ENCODE measurements around the gene FLNA. TPM values are rescaled to one million over a fixed set of nuclear protein-coding genes. Genes with fewer than 3 reads are reported as not detected.

Gene FLNA
- total RNA-seq, 1 experiment from 2014 or later, result 1,841 TPM

GRCh38 chrX:154334496-154334895 lies 39.9 kb downstream of the FLNA start:
- H3K9me2 ChIP-seq (ENCODE audit: insufficient read depth), result no peaks in the 10 kb centered on the region

DNA sequence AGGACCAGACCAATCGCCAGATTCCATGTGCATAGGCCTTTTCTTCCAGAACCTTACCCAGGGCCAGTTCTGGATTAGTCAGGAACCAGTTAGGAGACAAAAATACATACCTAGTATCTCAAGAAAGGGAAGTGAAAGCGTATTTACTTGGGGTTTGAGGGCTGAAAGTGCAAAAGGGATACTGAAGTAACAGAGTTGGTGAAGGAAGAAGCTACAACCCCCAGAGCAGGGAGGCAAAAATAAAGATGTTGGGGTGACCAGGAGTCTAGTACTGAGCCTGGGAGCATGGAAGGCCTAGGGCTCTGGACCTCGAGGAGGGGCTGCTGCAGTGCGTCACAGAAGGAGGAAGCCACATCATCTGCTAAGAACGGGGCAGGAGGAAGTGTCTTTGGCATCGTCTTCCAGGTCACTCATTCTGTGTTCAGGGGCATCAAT lies 40.6 kb downstream of the FLNA start:
- TF ChIP-seq EZH2 (IDR thresholded peaks at IDR 0.05; ENCODE audit: low read depth), result no peak
- TF ChIP-seq, protein P1, sequence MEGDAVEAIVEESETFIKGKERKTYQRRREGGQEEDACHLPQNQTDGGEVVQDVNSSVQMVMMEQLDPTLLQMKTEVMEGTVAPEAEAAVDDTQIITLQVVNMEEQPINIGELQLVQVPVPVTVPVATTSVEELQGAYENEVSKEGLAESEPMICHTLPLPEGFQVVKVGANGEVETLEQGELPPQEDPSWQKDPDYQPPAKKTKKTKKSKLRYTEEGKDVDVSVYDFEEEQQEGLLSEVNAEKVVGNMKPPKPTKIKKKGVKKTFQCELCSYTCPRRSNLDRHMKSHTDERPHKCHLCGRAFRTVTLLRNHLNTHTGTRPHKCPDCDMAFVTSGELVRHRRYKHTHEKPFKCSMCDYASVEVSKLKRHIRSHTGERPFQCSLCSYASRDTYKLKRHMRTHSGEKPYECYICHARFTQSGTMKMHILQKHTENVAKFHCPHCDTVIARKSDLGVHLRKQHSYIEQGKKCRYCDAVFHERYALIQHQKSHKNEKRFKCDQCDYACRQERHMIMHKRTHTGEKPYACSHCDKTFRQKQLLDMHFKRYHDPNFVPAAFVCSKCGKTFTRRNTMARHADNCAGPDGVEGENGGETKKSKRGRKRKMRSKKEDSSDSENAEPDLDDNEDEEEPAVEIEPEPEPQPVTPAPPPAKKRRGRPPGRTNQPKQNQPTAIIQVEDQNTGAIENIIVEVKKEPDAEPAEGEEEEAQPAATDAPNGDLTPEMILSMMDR (conservative IDR thresholded peaks at IDR 0.05), result no peak
- H3K36me3 ChIP-seq (ENCODE audit: low read depth), result no peaks in the 10 kb centered on the region
- no peak overlapping the region for H2AFZ ChIP-seq
- no peaks in the 10 kb centered on the region for H3K79me2 ChIP-seq (ENCODE audit: low read depth)
- no TSS peak for BruUV-seq (replicated peaks)
- no peak overlapping the region for H3K4me3 ChIP-seq
- intact Hi-C loops (cut with micrococcal nuclease; ENCODE audit: unreplicated experiment), result no loop called here
- H3K4me1 ChIP-seq (replicated peaks; ENCODE audit: insufficient read depth), result no peaks in the 10 kb centered on the region
- no peak overlapping the region for H3K27ac ChIP-seq
- no peak overlapping the region for H3K4me2 ChIP-seq
- ChIA-PET POLR2A (ENCODE audit: unreplicated experiment) (no interaction called here), CTCF (no interaction called here)
- DNase-seq, result no peak
- H3K9me3 ChIP-seq (ENCODE audit: insufficient read depth, low read depth), result no peaks in the 10 kb centered on the region
- H4K20me1 ChIP-seq (ENCODE audit: insufficient read depth), result no peaks in the 10 kb centered on the region
- H3F3A ChIP-seq (ENCODE audit: insufficient read depth, low read depth), result no peaks in the 10 kb centered on the region
- no peaks in the 10 kb centered on the region for H3K27me3 ChIP-seq (ENCODE audit: insufficient read depth, low read depth)
- no peaks in the 10 kb centered on the region for H3K9me2 ChIP-seq (ENCODE audit: insufficient read depth)

More at GRCh38 chrX:154334496-154334895, 39.9 kb downstream of the FLNA start:
- TF ChIP-seq, protein P1 (conservative IDR thresholded peaks at IDR 0.05), result no peak
- no peak for TF ChIP-seq EZH2 (IDR thresholded peaks at IDR 0.05; ENCODE audit: low read depth)
- Histone ChIP-seq H3F3A (ENCODE audit: insufficient read depth, low read depth) (no peaks in the 10 kb centered on the region), H3K79me2 (ENCODE audit: low read depth) (no peaks in the 10 kb centered on the region), H3K27ac (no peak overlapping the region), H3K27me3 (ENCODE audit: insufficient read depth, low read depth) (no peaks in the 10 kb centered on the region), H2AFZ (no peak overlapping the region), H3K36me3 (ENCODE audit: low read depth) (no peaks in the 10 kb centered on the region), H4K20me1 (ENCODE audit: insufficient read depth) (no peaks in the 10 kb centered on the region), H3K9me3 (ENCODE audit: insufficient read depth, low read depth) (no peaks in the 10 kb centered on the region), H3K4me1 (replicated peaks; ENCODE audit: insufficient read depth) (no peaks in the 10 kb centered on the region), H3K4me3 (no peak overlapping the region), H3K4me2 (no peak overlapping the region)
- BruUV-seq (replicated peaks), result no TSS peak
- CTCF ChIA-PET, result no interaction called here
- no peak for DNase-seq
- POLR2A ChIA-PET (ENCODE audit: unreplicated experiment), result no interaction called here
- intact Hi-C loops (cut with micrococcal nuclease; ENCODE audit: unreplicated experiment), result no loop called here

GRCh38 chrX:154333116-154333515 lies 41.3 kb downstream of the FLNA start:
- H3K4me2 ChIP-seq, result no peak overlapping the region
- CTCF ChIA-PET, result no interaction called here
- no peaks in the 10 kb centered on the region for H4K20me1 ChIP-seq (ENCODE audit: insufficient read depth)
- intact Hi-C loops (cut with micrococcal nuclease; ENCODE audit: unreplicated experiment), result no loop called here
- H3K4me3 ChIP-seq, result no peak overlapping the region
- no peaks in the 10 kb centered on the region for H3K79me2 ChIP-seq (ENCODE audit: low read depth)
- no peak overlapping the region for H3K27ac ChIP-seq
- no peaks in the 10 kb centered on the region for H3K9me3 ChIP-seq (ENCODE audit: insufficient read depth, low read depth)
- no peak overlapping the region for H2AFZ ChIP-seq
- no peak for DNase-seq
- TF ChIP-seq, protein P1 (conservative IDR thresholded peaks at IDR 0.05), result no peak
- no peak for TF ChIP-seq EZH2 (IDR thresholded peaks at IDR 0.05; ENCODE audit: low read depth)
- POLR2A ChIA-PET (ENCODE audit: unreplicated experiment), result no interaction called here
- no peaks in the 10 kb centered on the region for H3K36me3 ChIP-seq (ENCODE audit: low read depth)
- H3F3A ChIP-seq (ENCODE audit: insufficient read depth, low read depth), result no peaks in the 10 kb centered on the region
- no peaks in the 10 kb centered on the region for H3K27me3 ChIP-seq (ENCODE audit: insufficient read depth, low read depth)
- BruUV-seq (replicated peaks), result no TSS peak
- H3K4me1 ChIP-seq (replicated peaks; ENCODE audit: insufficient read depth), result no peaks in the 10 kb centered on the region
- no peaks in the 10 kb centered on the region for H3K9me2 ChIP-seq (ENCODE audit: insufficient read depth)

Measured in PC-9 (cell line).